Calu3 (cell line): ENCODE data around the gene KLHDC8B. TPM values are rescaled to one million over a fixed set of nuclear protein-coding genes. Genes with fewer than 3 reads are reported as not detected.

Experiments used
- Bru-seq: library from RNA; stranded (reverse); fragments of 400-500 nt; gene quantifications from one replicate; lab custom pipeline; 2021; lab: Mats Ljungman, UMichigan
- BruChase-seq, 2 experiments: library from RNA; stranded (reverse); fragments of 400-500 nt; gene quantifications; one replicate each; lab custom pipeline; 2021; lab: Mats Ljungman, UMichigan
- BruUV-seq: library from RNA; stranded (reverse); fragments of 400-500 nt; replicated peaks from 2 replicates; lab custom pipeline; 2021; lab: Mats Ljungman, UMichigan
- CTCF ChIA-PET: fragments of 300-600 bp; sonication (Branson Sonifier 250); formaldehyde crosslinking; loops from one replicate; lab custom pipeline; 2022; ENCODE audit warnings: antibody characterized with exemption; lab: Charles Lee
- DNase-seq: peaks from one replicate; pipeline ENCODE4 v3.0.0; 2022
- H3K27ac Mint-ChIP-seq: one replicate; pipeline ENCODE4 v1.8.0; 2022; ENCODE audit warnings: mixed read lengths; ENCODE audit not compliant: unreplicated experiment
- H3K27me3 Mint-ChIP-seq: one replicate; pipeline ENCODE4 v1.8.0; 2022; ENCODE audit warnings: mixed read lengths; ENCODE audit not compliant: unreplicated experiment
- H3K36me3 Mint-ChIP-seq: one replicate; pipeline ENCODE4 v1.8.0; 2022; ENCODE audit warnings: mild to moderate bottlenecking, moderate library complexity, mixed read lengths; ENCODE audit not compliant: insufficient read depth, unreplicated experiment
- H3K4me1 Mint-ChIP-seq: one replicate; pipeline ENCODE4 v1.8.0; 2022; ENCODE audit warnings: mild to moderate bottlenecking, low read depth, mixed read lengths; ENCODE audit not compliant: unreplicated experiment
- H3K4me3 Mint-ChIP-seq: one replicate; pipeline ENCODE4 v1.8.0; 2022; ENCODE audit warnings: mild to moderate bottlenecking, low read depth, moderate library complexity, mixed read lengths; ENCODE audit not compliant: unreplicated experiment
- H3K9me3 Mint-ChIP-seq: one replicate; pipeline ENCODE4 v1.8.0; 2022; ENCODE audit warnings: low read depth, mixed read lengths; ENCODE audit not compliant: unreplicated experiment
- CTCF ChIP-seq: fragments of 200-600 bp; IDR thresholded peaks from one replicate; pipeline ENCODE4 v1.8.0; 2022; ENCODE audit warnings: antibody characterized with exemption; ENCODE audit not compliant: unreplicated experiment
- intact Hi-C: fragments of 100-400 bp; cut with micrococcal nuclease; formaldehyde crosslinking; loops from one replicate; pipeline ENCODE4 v1.10.0; 2022; ENCODE audit not compliant: unreplicated experiment
- long read RNA-seq: library from polyadenylated mRNA; stranded (forward); transcript quantifications from one replicate; pipeline ENCODE4 v2.0.0, GENCODE V29; 2022
- total RNA-seq: library from RNA; stranded (reverse); gene quantifications from 2 replicates; pipeline ENCODE4 v1.2.3, GENCODE V29; 2022

Gene KLHDC8B
- total RNA-seq (5.4 and 7.1 TPM in 2 replicates), Bru-seq, nascent RNA (percentile 28 among the genes with signal in this experiment), BruChase-seq, experiment 1, labeled RNA remaining after a 6-hour chase (percentile 45 among the genes with signal in this experiment), BruChase-seq, experiment 2, labeled RNA remaining after a 2-hour chase (percentile 42 among the genes with signal in this experiment)
- long read RNA-seq, partial matches to known transcripts, result 2 of 4 reads
- long read RNA-seq, other reads (novel, unspliced or antisense), result 0 of 4 reads

DNA sequence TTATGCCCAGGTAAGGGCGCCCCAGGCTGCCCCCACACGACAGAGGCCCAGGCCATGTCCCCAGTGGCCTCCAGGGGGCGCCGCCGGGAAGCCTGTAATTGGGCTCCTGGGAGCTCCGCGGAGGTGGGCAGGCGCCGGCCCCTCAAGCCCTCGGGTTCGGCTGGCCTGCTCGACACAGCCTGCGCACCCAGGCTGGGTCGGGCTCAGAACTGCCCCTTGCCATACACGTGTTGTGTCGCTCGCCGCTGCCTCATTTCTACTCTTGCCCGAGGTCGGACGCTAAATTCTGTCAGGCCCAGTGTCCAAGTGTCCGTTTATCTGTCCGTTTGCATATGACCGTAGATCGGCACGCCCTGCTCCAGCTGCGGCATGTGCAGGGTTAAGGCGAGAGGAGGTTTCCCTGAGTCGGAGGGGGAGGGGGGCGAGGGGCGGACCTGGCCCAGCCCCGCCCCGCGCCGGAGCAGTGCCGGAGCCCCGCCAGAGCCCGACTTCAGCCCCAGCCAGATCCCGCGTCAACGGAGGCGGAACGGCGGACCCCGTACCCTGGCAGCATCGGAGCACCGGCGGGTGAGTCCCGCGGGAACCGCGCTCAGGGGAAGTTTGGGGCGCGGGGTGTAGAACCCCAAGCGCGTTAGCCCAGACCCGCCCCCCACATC is at the start of gene KLHDC8B:
TSS of gene KLHDC8B (plus strand) at position 480 of the 656 bp plus-strand sequence. CDS start 1,172 bp downstream, outside the sequence.
- DNase-seq, result peak; percentile 90
- Mint-ChIP-seq H3K9me3 (no peaks in the 10 kb centered on the region), H3K36me3 (peaks cover 8% of the 10 kb centered on the region), H3K4me1 (no peaks in the 10 kb centered on the region), H3K27ac (no peak within 1 kb of the TSS), H3K27me3 (no peaks in the 10 kb centered on the region), H3K4me3 (peak within 1 kb of the TSS; percentile 77)
- CTCF ChIA-PET, result interaction anchor here (0.9 to 1.0 kb wide), 3 partner anchors 77 to 278 kb away, joined by 3 to 4 read pairs (median 4); partner anchors contain the start of genes QRICH1 and USP4
- no TSS peak for BruUV-seq
- intact Hi-C loops, result loop anchor here (5.0 to 10.0 kb wide), 2 partner anchors 106 to 274 kb away; partner anchors contain the start of gene C3orf62
- peak; percentile 87 for TF ChIP-seq CTCF

DNA sequence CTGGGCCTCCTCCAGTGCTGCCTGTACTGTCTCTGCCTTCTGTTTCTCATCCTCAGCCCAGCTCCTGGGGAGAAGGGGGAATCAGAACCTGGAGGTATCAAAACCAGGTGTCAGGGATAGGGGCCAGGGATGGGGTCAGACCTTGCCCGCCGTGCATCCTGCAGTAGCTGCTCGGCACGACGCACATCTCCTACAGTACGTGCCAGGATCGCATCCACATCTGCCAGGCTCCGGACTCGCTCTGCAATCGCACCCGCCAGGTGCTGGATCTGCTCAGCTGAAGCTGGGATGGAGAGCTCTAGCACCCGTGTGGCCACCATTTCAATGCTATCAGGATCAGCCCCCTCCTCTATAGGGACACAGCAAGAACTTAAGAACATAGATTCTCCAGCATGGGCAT is 49.4 kb upstream of the KLHDC8B start:
- BruUV-seq, result no TSS peak
- CTCF ChIA-PET, result no interaction called here
- no peak for DNase-seq
- Mint-ChIP-seq H3K9me3 (no peaks in the 10 kb centered on the region), H3K4me1 (peaks cover 7% of the 10 kb centered on the region), H3K27me3 (no peaks in the 10 kb centered on the region), H3K27ac (peak overlapping the region; percentile 39), H3K36me3 (peaks cover 47% of the 10 kb centered on the region), H3K4me3 (no peak overlapping the region)
- no peak for TF ChIP-seq CTCF
- intact Hi-C loops, result no loop called here

- CTCF ChIA-PET, result no interaction called here
- Mint-ChIP-seq H3K4me3 (no peak overlapping the region), H3K27me3 (no peaks in the 10 kb centered on the region), H3K4me1 (peaks cover 7% of the 10 kb centered on the region), H3K36me3 (peaks cover 47% of the 10 kb centered on the region), H3K27ac (no peak overlapping the region), H3K9me3 (no peaks in the 10 kb centered on the region)
- TF ChIP-seq CTCF, result no peak
- no TSS peak for BruUV-seq
- DNase-seq, result no peak
- intact Hi-C loops, result no loop called here
These were observed 48.9 kb upstream of the KLHDC8B start for GRCh38 chr3:49122451-49122850.

GRCh38 chr3:49122886-49123545 is 48.4 kb upstream of the KLHDC8B start:
- Mint-ChIP-seq H3K27ac (no peak overlapping the region), H3K9me3 (no peaks in the 10 kb centered on the region), H3K4me1 (peaks cover 7% of the 10 kb centered on the region), H3K27me3 (no peaks in the 10 kb centered on the region), H3K36me3 (peaks cover 43% of the 10 kb centered on the region), H3K4me3 (no peak overlapping the region)
- CTCF ChIA-PET, result no interaction called here
- DNase-seq, result no peak
- TF ChIP-seq CTCF, result no peak
- BruUV-seq, result no TSS peak
- intact Hi-C loops, result no loop called here
